Effector CD8-positive, alpha-beta T cell (primary cell): Measurements from ENCODE around the gene CTNNB1.

Experiments used
- DNase-seq: peaks from one replicate; lab custom pipeline; 2025; lab: John Stamatoyannopoulos, UW

CTNNB1 gene

GRCh38 chr3:41192885-41193284 lies 6.4 kb upstream of the CTNNB1 start:
- DNase-seq = no peak

GRCh38 chr3:41193794-41194539 lies 5.3 kb upstream of the CTNNB1 start:
- DNase-seq = no peak

- no peak for DNase-seq
Measured at GRCh38 chr3:41194701-41195100, 4.6 kb upstream of the CTNNB1 start.

- no peak for DNase-seq
Measured at GRCh38 chr3:41195946-41196345, 3.4 kb upstream of the CTNNB1 start.

- DNase-seq = no peak
Measured at GRCh38 chr3:41196499-41197410, 2.5 kb upstream of the CTNNB1 start.

- DNase-seq = no peak
Measured at GRCh38 chr3:41198046-41198445, 1.3 kb upstream of the CTNNB1 start.

- DNase-seq = no peak
Measured at GRCh38 chr3:41198526-41198925, 779 bp upstream of the CTNNB1 start.

GRCh38 chr3:41199866-41200668 lies 762 bp downstream of the CTNNB1 start:
- peak; percentile 53 for DNase-seq

GRCh38 chr3:41200669-41201021 lies 1.3 kb downstream of the CTNNB1 start:
- DNase-seq = no peak

GRCh38 chr3:41202075-41202833 lies 2.9 kb downstream of the CTNNB1 start:
- DNase-seq = no peak

GRCh38 chr3:41202834-41203345 lies 3.6 kb downstream of the CTNNB1 start:
- DNase-seq = no peak

- DNase-seq = no peak
Measured at GRCh38 chr3:41204369-41204768, 5.1 kb downstream of the CTNNB1 start.

- no peak for DNase-seq
Measured at GRCh38 chr3:41205591-41205990, 6.3 kb downstream of the CTNNB1 start.

GRCh38 chr3:41207355-41207754 lies 8.1 kb downstream of the CTNNB1 start:
- no peak for DNase-seq

- DNase-seq = no peak
Measured at GRCh38 chr3:41208507-41209220, 9.4 kb downstream of the CTNNB1 start.

GRCh38 chr3:41209646-41210045 lies 10.3 kb downstream of the CTNNB1 start:
- DNase-seq = no peak

- DNase-seq = no peak
Measured at GRCh38 chr3:41210966-41211365, 11.7 kb downstream of the CTNNB1 start.

GRCh38 chr3:41212088-41212487 lies 12.8 kb downstream of the CTNNB1 start:
- DNase-seq = no peak

GRCh38 chr3:41213588-41213987 lies 14.3 kb downstream of the CTNNB1 start:
- DNase-seq = no peak

- DNase-seq = no peak
Measured at GRCh38 chr3:41216422-41216821, 17.1 kb downstream of the CTNNB1 start.

- DNase-seq = no peak
Measured at GRCh38 chr3:41216993-41217392, 17.7 kb downstream of the CTNNB1 start.
